HepG2 (cell line): Measurements from ENCODE around the gene TRMT112. TPM values are rescaled to one million over a fixed set of nuclear protein-coding genes. Genes with fewer than 3 reads are reported as not detected.

ENCODE experiments used
- CREBL2 ChIP-seq: sonication (generic); formaldehyde crosslinking; IDR thresholded peaks from 2 replicates; pipeline ENCODE4 v1.8.1; 2023; ENCODE audit warnings: missing genetic modification reagents, mild to moderate bottlenecking, borderline replicate concordance
- DNMT3B ChIP-seq: conservative IDR thresholded peaks from 2 replicates; pipeline ENCODE4 v1.6.1; 2016; ENCODE audit warnings: missing biosample characterization, control low read depth
- EP300 ChIP-seq, 3 experiments: sonication (generic) in 1 of 3; formaldehyde crosslinking in 1 of 3; IDR thresholded peaks; 2 replicates each; pipeline versions ENCODE4 v1.5.1 to v1.6.1; 2011 to 2020; ENCODE audit warnings: low read depth in 2 of 3, low read length in 2 of 3, borderline replicate concordance in 1 of 3, improper control_type of control experiment in 1 of 3, mild to moderate bottlenecking in 1 of 3, missing genetic modification reagents in 1 of 3, moderate library complexity in 1 of 3
- FIP1L1 ChIP-seq: fragments of 200-400 bp; formaldehyde crosslinking; IDR thresholded peaks from 2 replicates; pipeline ENCODE4 v1.6.1; 2018; ENCODE audit warnings: low read depth, mild to moderate bottlenecking, low read length, moderate library complexity, borderline replicate concordance; ENCODE audit not compliant: insufficient read depth
- GLI4 ChIP-seq: sonication (generic); formaldehyde crosslinking; IDR thresholded peaks from 2 replicates; pipeline ENCODE4 v1.5.1; 2020; ENCODE audit warnings: missing genetic modification reagents, mild to moderate bottlenecking, moderate library complexity, borderline replicate concordance
- HCFC1 ChIP-seq: fragments of 150-350 bp; IDR thresholded peaks from 2 replicates; pipeline ENCODE4 v1.6.1; 2014; ENCODE audit warnings: low read depth, low read length
- IRF9 ChIP-seq: sonication (generic); formaldehyde crosslinking; IDR thresholded peaks from 2 replicates; pipeline ENCODE4 v1.8.0; 2022; ENCODE audit warnings: missing genetic modification reagents, mild to moderate bottlenecking, borderline replicate concordance
- RARG ChIP-seq: sonication (generic); formaldehyde crosslinking; IDR thresholded peaks from 2 replicates; pipeline ENCODE4 v1.4.0; 2020; ENCODE audit warnings: low read depth, mild to moderate bottlenecking, missing genetic modification reagents
- SATB2 ChIP-seq: sonication (generic); formaldehyde crosslinking; IDR thresholded peaks from 2 replicates; pipeline ENCODE4 v1.5.0; 2020; ENCODE audit warnings: missing genetic modification reagents
- SP4 ChIP-seq: sonication (generic); formaldehyde crosslinking; IDR thresholded peaks from 2 replicates; pipeline ENCODE4 v1.8.1; 2023; ENCODE audit warnings: mild to moderate bottlenecking, missing genetic modification reagents
- THRA ChIP-seq: sonication (generic); formaldehyde crosslinking; IDR thresholded peaks from 2 replicates; pipeline ENCODE4 v1.4.0; 2020; ENCODE audit warnings: missing genetic modification reagents, borderline replicate concordance
- TP53 ChIP-seq: sonication (generic); formaldehyde crosslinking; conservative IDR thresholded peaks from 2 replicates; pipeline ENCODE4 v1.4.0; 2020; ENCODE audit warnings: missing genetic modification reagents
- ZBTB49 ChIP-seq: sonication (generic); formaldehyde crosslinking; IDR thresholded peaks from 2 replicates; pipeline ENCODE4 v1.4.0; 2020; ENCODE audit warnings: missing genetic modification reagents, borderline replicate concordance
- ZC3H13 ChIP-seq: sonication (generic); formaldehyde crosslinking; IDR thresholded peaks from 2 replicates; pipeline ENCODE4 v1.8.1; 2023; ENCODE audit warnings: mild to moderate bottlenecking, missing genetic modification reagents, moderate library complexity
- ZC3H4 ChIP-seq: sonication (generic); formaldehyde crosslinking; IDR thresholded peaks from 2 replicates; pipeline ENCODE4 v1.4.0; 2020; ENCODE audit warnings: missing genetic modification reagents, borderline replicate concordance
- ZFP41 ChIP-seq: sonication (generic); formaldehyde crosslinking; IDR thresholded peaks from 2 replicates; pipeline ENCODE4 v1.4.0; 2020; ENCODE audit warnings: mild to moderate bottlenecking, missing genetic modification reagents, borderline replicate concordance
- ZFP90 ChIP-seq: sonication (generic); formaldehyde crosslinking; IDR thresholded peaks from 2 replicates; pipeline ENCODE4 v1.8.0; 2022; ENCODE audit warnings: missing genetic modification reagents, mild to moderate bottlenecking, inconsistent platforms, borderline replicate concordance
- ZMYM2 ChIP-seq: sonication (generic); formaldehyde crosslinking; IDR thresholded peaks from 2 replicates; pipeline ENCODE4 v1.8.0; 2022; ENCODE audit warnings: mild to moderate bottlenecking, missing genetic modification reagents
- ZNF143 ChIP-seq: sonication (generic); formaldehyde crosslinking; IDR thresholded peaks from 2 replicates; pipeline ENCODE4 v1.4.0; 2020; ENCODE audit warnings: missing genetic modification reagents
- ZNF292 ChIP-seq: sonication (generic); formaldehyde crosslinking; IDR thresholded peaks from 2 replicates; pipeline ENCODE4 v1.8.1; 2022; ENCODE audit warnings: mild to moderate bottlenecking, low read depth, missing genetic modification reagents, borderline replicate concordance
- ZNF329 ChIP-seq: sonication (generic); formaldehyde crosslinking; IDR thresholded peaks from 2 replicates; pipeline ENCODE4 v1.9.0; 2021; ENCODE audit warnings: low read depth, mild to moderate bottlenecking, missing genetic modification reagents
- ZNF354B ChIP-seq: sonication (generic); formaldehyde crosslinking; IDR thresholded peaks from 2 replicates; pipeline ENCODE4 v1.8.0; 2022; ENCODE audit warnings: mild to moderate bottlenecking, missing genetic modification reagents
- ZNF441 ChIP-seq: sonication (generic); formaldehyde crosslinking; IDR thresholded peaks from 2 replicates; pipeline ENCODE4 v1.7.0; 2021; ENCODE audit warnings: missing genetic modification reagents, borderline replicate concordance
- ZNF678 ChIP-seq: sonication (generic); formaldehyde crosslinking; IDR thresholded peaks from 2 replicates; pipeline ENCODE4 v1.4.0; 2020; ENCODE audit warnings: mild to moderate bottlenecking, missing genetic modification reagents
- polyA plus RNA-seq, 8 experiments: library from polyadenylated mRNA; depleted of rRNA in 3 of 8; stranded (reverse) in 7 of 8; unstranded in 1 of 8; fragments of >200 nt; fragmentation: Illumina TruSeq in 4 of 8; extraction: Trizol in 4 of 8; gene quantifications; 2 replicates each; pipeline versions ENCODE4 v1.2.1 to v1.2.3, GENCODE V29; 2011 to 2016; ENCODE audit warnings: low read depth in 4 of 8, missing spikeins in 1 of 8, mixed read lengths in 1 of 8; ENCODE audit not compliant: insufficient read depth in 1 of 8
- total RNA-seq, 5 experiments: library from RNA; depleted of rRNA; stranded (reverse); fragments of >200 nt; fragmentation: Illumina TruSeq; extraction: Trizol; gene quantifications; 2 replicates each; pipeline ENCODE4 v1.2.3, GENCODE V29; 2016; ENCODE audit warnings: low read depth in 1 of 5

TRMT112 gene
- total and polyA plus RNA-seq, 2 of the 13 experiments (the other 11 are each of a cell fraction or from before 2014, with no cell fraction given), result 186 to 409 TPM

DNA sequence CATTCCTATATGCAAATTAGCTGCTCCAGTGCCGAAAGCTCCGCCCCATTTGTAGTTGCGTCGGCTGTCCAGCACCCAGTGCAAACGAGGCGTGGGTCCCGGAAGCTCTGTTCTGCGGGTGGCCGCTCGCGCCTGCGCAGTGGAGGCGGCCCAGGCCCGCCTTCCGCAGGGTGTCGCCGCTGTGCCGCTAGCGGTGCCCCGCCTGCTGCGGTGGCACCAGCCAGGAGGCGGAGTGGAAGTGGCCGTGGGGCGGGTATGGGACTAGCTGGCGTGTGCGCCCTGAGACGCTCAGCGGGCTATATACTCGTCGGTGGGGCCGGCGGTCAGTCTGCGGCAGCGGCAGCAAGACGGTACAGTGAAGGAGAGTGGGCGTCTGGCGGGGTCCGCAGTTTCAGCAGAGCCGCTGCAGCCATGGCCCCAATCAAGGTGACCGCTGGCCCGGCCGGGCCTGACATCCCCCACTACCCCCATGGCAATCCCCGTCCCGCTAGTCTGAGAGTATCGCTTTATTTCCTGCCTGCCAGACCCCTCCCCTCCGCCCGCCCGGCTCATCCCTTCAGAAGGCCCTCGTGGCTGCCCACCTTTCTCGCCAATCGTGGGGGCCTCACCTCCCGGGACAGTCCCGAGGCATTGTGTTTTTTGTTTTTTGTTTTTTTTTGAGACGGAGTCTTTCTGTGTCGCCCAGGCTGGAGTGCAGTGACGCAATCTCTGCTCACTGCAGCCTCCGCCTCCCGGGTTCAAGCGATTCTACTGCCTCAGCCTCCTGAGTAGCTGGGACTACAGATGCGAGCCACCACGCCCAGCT, 804 bp upstream of the TRMT112 start, which contains the start of gene PRDX5 (continued):
- TF ChIP-seq ZNF678 (CRISPR knock-in tag), result peak; percentile 81; the same call in 1 of the 2 replicates
- TF ChIP-seq ZFP41 (CRISPR knock-in tag), result no peak
- TF ChIP-seq DNMT3B, result no peak
- 0 out of 2 replicates have a peak, but pooled peaks have one; percentile 2 for TF ChIP-seq SP4
- no peak for TF ChIP-seq IRF9 (CRISPR knock-in tag)
- TF ChIP-seq ZC3H4 (CRISPR knock-in tag), result no peak
- no peak for TF ChIP-seq ZMYM2 (CRISPR knock-in tag)
- no peak for TF ChIP-seq RARG (CRISPR knock-in tag)
- 0 out of 2 replicates have a peak, but pooled peaks have one; percentile 37 for TF ChIP-seq FIP1L1
- TF ChIP-seq THRA, result peak; percentile 55
- TF ChIP-seq ZFP90, result no peak; the same call in 1 of the 2 replicates
- TF ChIP-seq ZNF354B (CRISPR knock-in tag), result no peak
- TF ChIP-seq CREBL2, result no peak
- TF ChIP-seq ZNF329, result no peak
- no peak; the same call in 1 of the 2 replicates for TF ChIP-seq ZNF441 (CRISPR knock-in tag)
- TF ChIP-seq HCFC1, result no peak
- no peak for TF ChIP-seq ZNF143 (CRISPR knock-in tag)
- 0 out of 2 replicates have a peak, but pooled peaks have one; percentile 60 for TF ChIP-seq TP53 (CRISPR knock-in tag)
- no peak for TF ChIP-seq ZC3H13 (CRISPR knock-in tag)
- no peak for TF ChIP-seq ZNF292
- TF ChIP-seq SATB2 (CRISPR knock-in tag), result 0 out of 2 replicates have a peak, but pooled peaks have one; percentile 48
- 0 out of 4 replicates have a peak, but pooled peaks of 1 of the 2 experiments have one; percentile 5 for TF ChIP-seq EP300 (IDR thresholded peaks at IDR 0.05; ENCODE audit: low read depth in 2 of 2, low read length in 2 of 2)
- TF ChIP-seq EP300 (CRISPR knock-in tag; IDR thresholded peaks at IDR 0.05; ENCODE audit: borderline replicate concordance), result no peak
- TF ChIP-seq GLI4, result no peak
- TF ChIP-seq ZBTB49 (CRISPR knock-in tag), result no peak
